GM18517 (cell line): Measurements from ENCODE around the gene SLC2A10.

Experiments used
- ATAC-seq: cut with Tn5 transposase; IDR thresholded peaks from one replicate; pipeline ENCODE4 v1.9.1; 2021; ENCODE audit warnings: mild to moderate bottlenecking, moderate library complexity; ENCODE audit not compliant: unreplicated experiment

SLC2A10 gene

DNA sequence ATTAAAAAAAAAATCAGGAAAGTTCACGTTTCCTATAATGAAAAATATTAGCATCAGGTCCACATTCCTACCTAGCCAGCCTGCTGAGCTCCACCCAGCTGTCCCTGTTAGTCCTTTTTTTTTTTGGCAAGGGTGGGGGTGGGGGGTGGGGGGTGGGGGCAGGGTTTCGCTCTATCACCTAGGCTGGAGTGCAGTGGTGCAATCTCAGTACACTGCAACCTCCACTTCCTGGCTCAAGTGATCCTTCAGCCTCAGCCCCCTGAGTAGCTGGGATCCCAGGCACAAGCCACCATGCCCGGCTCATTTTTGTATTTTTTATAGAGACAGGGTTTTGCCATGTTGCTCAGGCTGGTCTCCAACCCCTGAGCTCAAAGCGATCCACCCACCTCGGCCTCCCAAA is 7.5 kb upstream of the SLC2A10 start:
- no peak for ATAC-seq

GRCh38 chr20:46702447-46703203 is 6.8 kb upstream of the SLC2A10 start:
- ATAC-seq = no peak

GRCh38 chr20:46703435-46703834 is 6.0 kb upstream of the SLC2A10 start:
- no peak for ATAC-seq

GRCh38 chr20:46704714-46705377 is 4.6 kb upstream of the SLC2A10 start:
- ATAC-seq = no peak

DNA sequence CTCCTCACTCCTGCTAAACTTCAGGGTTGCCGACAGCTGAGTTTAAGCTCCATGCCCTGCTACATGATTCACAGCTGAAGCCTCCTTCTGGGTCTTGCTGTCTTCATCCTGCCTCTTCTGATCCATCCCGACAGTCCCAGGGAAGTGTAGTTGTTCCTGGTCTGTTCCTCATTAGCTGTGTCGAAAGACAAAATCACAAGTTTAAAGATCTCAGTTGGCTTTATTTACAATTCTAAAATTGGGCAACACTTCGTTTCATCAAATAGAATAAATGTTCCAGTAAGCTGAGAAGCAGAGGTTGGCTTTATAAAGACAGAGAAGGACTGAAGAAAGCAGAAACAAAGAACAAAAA is 4.1 kb upstream of the SLC2A10 start:
- no peak for ATAC-seq

DNA sequence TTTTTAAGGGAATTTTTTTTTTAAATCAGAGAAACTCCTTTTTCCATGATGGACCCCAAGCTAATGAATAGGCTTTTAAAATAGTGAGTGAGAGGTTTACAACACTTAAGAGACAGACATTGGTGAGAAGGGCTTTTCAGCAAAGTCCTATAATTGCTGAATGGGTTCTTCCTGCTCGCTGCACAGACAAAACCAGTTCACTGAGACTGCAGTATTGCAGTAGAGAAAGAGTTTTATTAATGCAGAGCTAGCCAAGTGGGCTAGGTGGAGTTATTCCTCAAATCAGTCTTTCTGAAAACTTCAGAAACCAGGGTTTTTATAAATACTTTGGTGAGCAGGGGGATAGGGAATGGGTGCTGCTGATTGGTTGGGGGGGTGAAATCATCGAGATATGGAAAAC is 3.2 kb upstream of the SLC2A10 start:
- no peak for ATAC-seq

GRCh38 chr20:46708172-46708860 is 1.1 kb upstream of the SLC2A10 start:
- no peak for ATAC-seq

GRCh38 chr20:46709055-46709458 is 392 bp upstream of the SLC2A10 start:
- no peak for ATAC-seq

DNA sequence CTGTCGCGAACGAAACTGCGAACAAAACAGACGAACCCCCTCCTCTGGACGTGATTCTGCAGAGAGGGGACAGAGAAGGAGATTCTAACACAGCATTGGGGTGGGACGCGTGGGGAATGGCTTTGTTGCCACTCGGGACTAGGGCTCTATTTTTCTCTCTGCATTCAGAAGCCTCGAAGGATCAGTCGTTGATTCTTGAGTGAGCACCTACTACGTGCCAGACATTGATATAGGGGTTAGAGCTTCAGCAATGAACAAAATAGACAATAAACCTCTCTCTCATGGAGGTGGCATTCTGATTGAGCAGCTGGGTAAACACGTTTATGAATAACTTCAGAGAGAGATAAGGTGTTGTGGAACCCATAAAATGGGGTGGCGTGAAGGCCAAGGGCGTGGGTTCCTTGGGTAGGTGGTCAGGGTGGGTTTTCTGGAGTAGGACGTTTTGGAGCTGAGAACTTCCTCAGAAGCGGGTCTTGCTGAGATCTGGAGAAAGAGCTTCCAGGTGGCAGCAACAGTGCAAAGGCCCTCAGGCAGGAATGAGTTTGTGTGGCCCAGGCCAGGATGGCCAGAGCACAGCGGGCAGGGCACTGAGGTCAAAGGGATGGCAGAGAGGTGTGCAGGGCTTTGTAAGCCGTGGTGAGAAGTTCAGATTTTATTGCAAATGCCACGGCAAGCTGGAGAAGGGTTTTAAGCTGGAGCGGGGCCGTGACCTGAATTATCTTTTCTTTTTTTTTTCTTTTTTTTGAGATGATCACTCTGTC is 884 bp downstream of the SLC2A10 start:
- ATAC-seq = no peak

DNA sequence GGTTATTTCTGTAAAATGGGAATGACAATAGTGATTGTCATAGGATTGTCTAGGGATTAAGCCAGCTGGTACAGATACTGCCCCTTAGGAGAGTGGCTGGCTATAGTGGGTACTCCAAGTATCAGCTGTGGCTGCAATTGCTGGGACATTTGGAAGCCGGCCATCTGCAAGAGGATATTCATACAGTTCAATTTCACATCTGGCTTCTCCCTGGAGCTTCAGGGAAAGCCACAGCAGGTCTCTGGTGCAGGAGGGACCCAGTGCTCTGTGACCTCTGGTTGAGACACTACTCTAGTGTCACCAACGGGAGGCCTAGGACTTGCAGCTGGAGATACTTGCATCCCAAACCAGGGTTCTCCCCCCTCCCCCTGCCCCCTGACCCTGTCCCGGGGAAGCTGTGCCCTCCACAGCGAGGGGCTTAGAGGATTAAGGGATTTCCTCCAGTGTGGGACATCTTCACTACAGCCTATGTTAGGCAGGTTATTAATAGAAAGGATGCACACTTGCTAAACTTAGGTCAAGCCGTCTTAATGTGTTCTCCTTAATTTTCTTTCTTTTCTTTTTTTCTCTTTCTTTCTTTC is 2.7 kb downstream of the SLC2A10 start:
- no peak for ATAC-seq

DNA sequence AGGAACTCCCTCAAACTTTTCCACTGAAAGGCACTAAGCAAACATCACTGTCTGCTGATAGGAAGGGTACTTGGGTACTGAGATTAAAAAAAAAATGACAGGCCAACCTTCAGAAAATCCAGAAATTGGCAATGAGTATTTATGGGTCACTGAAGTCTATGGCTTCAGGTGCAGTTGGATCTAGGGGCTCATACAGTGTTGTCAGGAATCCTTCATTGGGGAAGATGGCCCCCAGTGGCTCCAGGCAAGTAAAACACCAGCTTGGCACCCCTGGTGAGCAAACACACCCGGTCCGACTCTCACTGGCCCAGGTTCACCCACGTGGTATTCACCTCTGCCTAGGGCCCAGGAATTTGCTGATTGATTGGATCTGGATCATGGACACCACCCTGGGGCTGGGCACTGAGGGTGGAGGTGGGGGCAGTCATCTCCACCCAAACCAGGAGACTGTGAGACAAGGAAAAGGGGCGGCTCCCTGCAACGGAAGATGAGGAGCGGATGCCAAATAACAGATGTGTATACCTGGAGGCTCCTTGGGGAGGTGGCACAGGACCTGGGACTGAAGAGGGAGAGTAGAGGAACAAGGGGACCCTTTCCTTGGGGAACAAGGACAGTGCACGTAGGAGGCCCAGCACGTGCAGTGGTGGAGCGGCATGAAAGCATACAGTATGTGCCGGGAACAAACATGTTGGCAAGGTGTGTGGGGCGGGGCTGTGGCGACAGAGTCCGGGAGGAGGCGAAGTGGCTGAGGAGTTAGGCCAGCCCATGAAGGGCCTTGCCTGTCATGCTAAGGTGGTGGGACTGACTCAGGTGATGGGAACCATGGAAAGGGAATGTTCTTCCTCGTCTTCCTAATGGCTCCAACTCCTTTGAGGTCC is 4.7 kb downstream of the SLC2A10 start:
- no peak for ATAC-seq

GRCh38 chr20:46715292-46715756 is 5.9 kb downstream of the SLC2A10 start:
- ATAC-seq = no peak

DNA sequence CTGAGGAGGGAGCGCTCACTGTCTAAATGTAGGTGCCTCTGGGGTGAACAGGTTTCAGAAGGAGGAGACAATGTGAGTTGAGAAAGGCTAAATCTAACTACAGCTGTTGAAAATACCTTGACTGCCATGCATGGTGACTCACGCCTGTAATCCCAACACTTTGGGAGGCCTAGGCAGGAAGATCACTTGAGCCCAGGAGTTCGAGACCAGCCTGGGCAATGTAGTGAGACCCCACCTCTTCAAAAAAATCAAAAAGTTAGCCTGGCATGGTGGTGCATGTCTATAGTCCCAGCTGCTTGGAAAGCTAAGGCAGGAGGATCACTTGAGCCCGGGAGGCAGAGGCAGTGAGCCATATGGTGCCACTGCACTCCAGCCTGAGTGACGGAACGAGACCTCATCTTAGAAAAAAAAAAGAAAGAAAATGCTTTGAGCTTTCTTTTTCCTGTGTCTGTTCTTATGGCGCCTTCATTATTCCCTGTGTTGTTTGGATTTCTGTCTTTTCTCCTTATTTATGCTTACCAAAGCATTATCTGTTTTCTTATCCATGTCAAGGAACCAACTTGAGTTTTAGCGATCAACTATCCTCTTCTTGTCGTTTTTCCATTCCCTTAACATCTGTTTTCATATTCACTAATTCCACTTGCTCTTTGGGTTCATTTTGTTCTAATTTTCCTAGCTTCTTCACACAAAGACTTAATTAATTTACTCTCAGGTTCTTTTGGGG is 8.5 kb downstream of the SLC2A10 start:
- ATAC-seq = no peak

DNA sequence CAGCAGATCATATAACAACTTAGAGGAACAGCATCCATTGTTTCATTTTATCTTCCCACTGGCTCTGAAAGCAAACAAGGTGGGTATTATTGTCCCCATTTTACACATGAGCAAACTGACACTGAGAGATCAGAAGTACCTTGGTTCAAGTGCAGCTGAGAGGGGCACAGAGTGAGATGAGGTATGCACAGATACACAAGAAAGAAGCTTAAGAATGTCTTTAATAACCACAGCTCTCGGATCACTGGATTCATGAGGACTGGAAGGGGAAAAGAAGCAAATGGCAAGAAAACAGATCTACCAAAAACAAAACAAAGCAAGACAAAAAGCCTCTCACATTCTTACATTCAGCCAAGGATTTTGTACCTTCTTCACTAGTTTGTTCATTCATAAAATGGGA is 10.6 kb downstream of the SLC2A10 start:
- no peak for ATAC-seq

- ATAC-seq = no peak
Observed at GRCh38 chr20:46720776-46721425, 11.5 kb downstream of the SLC2A10 start.

GRCh38 chr20:46721476-46721875 is 12.0 kb downstream of the SLC2A10 start:
- no peak for ATAC-seq

GRCh38 chr20:46722450-46722849 is 13.0 kb downstream of the SLC2A10 start:
- no peak for ATAC-seq

GRCh38 chr20:46723039-46723438 is 13.6 kb downstream of the SLC2A10 start:
- ATAC-seq = no peak
